Activated gamma-delta T cell treated with anti-CD3 and anti-CD28 coated beads, Interleukin-2, amount 50 U/mL, for 16 hours (primary cell): ENCODE results near the gene RBP3.

ENCODE experiments used
- DNase-seq: peaks from one replicate; pipeline ENCODE4 v3.0.0-alpha.2; 2020; ENCODE audit warnings: low read depth

Gene RBP3

DNA sequence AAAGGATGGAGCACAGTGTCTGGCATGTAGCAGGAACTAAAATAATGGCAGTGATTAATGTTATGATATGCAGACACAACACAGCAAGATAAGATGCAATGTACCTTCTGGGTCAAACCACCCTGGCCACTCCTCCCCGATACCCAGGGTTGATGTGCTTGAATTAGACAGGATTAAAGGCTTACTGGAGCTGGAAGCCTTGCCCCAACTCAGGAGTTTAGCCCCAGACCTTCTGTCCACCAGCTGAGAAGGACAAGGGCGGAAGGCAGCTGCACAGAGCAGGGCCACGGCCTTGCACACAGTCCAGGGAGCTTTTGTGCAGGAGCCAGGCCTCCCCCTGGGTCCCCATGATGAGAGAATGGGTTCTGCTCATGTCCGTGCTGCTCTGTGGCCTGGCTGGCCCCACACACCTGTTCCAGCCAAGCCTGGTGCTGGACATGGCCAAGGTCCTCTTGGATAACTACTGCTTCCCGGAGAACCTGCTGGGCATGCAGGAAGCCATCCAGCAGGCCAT lies at the start of gene RBP3:
Gene RBP3 (plus strand): TSS at position 226 of the 514 bp plus-strand sequence. CDS start 122 bp downstream, at position 348.
- no peak for DNase-seq

DNA sequence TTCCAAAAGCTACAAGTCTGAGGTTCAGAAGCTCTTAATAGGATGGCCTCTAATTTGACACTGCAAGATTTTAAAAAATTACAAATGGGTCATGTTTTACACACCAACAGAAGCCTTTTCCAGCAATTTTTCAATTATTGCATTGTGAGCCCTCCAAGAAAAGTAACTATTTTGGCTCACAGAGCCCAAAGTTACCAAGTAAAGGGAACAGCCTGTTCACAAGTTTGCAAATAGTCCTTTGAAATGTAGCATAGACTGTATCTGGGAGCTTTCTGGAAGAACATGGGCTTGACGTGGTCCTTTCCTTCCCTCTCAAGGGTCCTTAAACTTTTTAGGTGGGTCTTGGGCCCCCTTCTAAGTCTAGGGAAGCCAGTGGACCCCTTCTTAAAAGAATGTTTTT lies 49.4 kb upstream of the RBP3 start:
- no peak for DNase-seq

DNA sequence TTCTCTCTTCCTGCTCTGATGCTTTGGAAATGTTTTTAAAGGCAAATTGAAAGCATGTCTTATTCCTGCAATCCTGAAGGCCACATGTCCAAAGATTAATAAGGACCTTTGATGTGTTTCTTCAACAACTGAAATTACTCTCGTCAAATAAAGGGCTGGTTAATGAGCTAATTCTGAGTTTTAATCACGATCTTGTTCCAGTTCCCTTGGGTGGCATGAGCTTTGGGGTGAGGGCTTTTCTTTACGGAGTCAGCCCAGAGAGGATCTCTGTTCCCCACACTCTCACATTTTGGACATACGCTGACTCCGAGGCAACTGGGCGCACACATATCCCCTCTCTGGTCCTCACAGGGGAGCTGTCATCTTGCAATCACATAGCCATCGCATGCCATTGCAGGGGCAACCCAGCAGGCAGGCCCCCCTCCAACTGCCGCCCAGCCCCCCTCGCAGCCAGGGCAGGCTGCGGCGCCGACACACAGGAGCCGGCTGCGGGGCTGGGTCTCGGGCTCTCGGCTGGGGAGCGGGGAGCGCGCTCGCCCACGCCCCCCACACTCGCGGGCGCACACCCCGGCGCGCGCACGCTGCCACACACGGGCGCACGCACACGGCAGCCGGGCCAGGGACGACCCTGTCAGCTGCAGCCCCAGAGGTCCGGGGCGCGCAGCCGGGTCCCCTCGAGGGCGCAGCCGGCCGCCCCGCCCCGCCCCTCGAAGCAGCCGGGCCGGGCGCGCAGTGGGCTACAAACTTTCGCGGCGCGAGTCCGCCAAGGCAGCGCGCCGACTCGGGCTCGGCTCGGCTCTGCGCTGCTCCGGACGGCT lies 48.3 kb upstream of the RBP3 start, which contains the start of gene GDF10:
Gene GDF10 (plus strand): TSS at position 587 of the 818 bp plus-strand sequence. CDS start 455 bp downstream, outside the sequence.
- no peak for DNase-seq

DNA sequence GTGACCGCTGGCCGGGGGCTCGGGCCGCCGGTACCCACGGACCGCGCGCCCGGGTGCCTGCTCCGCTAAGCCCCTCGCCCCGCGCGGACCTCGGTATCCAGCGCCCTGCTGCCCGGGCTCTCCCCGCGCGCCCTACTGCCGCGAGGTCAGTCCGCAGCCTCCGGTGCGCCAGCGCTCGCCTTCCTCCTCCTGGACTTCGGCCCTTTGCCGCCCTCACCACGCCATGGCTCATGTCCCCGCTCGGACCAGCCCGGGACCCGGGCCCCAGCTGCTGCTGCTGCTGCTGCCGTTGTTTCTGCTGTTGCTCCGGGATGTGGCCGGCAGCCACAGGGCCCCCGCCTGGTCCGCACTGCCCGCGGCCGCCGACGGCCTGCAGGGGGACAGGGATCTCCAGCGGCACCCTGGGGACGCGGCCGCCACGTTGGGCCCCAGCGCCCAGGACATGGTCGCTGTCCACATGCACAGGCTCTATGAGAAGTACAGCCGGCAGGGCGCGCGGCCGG lies 47.7 kb upstream of the RBP3 start:
- DNase-seq = no peak

DNA sequence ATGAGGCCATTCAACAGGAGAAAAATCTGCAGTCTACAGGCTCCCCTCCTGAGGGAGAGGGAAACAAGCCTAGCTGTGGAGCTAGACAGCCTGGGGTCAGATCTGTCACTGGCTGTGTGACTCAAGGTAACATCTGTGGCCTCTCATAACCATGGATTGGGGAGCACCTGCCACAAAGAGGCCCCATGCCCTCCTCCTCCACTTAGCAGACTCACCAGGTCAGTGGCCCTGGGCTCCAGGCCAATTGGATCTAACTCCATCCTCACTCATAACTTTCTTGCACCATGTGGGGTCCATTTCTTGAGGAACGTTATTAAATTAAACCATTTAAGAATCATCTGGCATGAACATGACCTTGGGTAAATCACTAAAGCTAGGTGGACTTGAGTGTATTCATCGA lies 46.3 kb upstream of the RBP3 start:
- no peak for DNase-seq

DNA sequence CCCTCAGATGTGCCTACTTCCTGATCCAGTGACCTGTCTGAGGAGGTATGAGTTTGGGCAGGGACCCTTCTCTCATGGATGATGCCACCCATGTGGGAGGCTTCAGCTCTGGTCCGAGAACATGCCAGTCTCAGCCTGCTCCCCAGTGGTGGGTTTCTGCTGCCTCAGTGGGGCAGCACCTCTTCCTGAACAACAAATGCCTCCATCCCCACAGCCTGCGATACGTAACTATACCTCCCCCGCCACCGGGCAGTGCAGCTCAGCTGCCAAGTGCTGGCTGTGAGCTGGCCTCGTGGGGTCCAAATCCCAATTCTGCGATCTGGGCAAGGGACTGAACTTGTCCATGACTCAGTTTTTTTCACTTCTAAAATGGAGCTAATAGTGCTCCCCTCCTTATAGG lies 45.1 kb upstream of the RBP3 start:
- DNase-seq = no peak

DNA sequence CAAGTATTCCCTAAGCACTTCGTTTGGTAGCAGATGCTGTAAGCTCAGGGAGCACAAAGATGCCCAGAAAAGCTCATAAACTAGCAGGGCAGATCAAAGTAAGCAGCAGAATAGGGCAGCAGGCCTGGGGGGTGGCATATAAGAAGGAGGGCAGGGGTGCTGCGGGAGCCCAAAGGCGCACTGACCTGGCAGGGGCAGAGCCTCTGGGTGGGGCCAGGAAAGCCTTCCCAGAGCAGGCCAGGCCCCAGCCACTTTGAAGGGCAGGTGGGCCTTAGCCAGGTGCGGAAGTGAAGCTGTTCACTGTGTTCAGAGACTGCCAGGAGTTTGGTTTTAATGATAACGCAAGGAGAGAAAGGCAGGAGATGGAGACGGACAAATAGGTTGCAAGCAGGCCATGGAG lies 44.3 kb upstream of the RBP3 start:
- DNase-seq = no peak

DNA sequence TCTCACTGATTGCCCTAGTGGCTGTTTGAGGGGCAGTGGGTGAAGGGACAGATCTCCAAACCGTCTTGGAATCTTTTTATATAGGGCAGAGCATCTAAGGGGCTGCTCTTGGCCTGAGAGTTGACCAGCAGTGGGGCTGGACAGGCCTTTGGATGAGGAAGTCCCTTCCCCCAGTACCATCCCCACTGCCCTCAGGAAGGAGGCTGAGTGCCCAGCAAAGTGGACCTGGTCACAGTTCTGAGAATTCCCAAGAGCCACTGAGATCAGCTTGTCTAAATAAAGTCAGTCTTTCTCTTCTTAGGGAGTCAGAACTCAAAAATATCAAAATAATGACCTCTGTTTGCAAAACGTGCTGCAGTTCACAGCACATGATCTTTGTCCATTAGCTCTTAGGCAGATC lies 42.6 kb upstream of the RBP3 start:
- no peak for DNase-seq

DNA sequence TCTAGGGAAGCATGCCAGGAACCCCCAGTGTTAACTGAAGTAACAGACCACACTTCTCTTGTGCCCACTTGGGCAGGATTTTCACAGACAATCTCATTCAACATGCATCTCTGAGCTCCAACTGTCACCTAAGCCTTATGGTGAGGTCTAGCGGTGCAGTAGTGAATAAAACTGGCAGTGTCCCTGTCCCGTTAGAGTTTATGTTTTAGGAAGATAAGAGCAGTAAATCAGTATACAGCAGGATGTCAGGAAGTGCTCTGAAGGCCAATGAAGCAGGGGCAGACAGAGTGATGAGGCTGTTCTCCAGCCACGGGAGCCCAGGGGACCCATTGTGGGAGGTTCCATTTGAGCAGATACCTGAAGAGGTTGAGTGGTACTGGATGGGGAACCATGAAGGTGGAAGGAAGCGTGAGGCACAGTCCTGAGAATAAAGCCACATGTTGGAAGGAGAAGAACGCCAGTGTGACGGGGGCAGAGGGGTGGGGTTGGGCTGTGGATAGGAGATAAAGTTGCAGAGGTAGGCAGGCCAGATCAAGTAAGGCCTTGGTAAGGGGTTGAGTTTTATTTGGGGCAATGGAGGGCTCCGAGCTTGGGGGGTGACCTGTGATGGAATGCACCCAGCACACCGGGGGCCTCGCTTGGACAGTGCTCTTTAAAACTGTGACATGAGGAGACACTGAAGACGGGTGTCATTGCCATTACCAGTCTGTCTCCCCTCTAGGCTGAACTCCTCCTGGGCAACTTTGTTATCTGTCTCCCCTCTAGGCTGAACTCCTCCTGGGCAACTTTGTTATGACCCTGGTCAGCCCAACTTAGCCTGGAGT lies 41.6 kb upstream of the RBP3 start:
- DNase-seq = no peak

DNA sequence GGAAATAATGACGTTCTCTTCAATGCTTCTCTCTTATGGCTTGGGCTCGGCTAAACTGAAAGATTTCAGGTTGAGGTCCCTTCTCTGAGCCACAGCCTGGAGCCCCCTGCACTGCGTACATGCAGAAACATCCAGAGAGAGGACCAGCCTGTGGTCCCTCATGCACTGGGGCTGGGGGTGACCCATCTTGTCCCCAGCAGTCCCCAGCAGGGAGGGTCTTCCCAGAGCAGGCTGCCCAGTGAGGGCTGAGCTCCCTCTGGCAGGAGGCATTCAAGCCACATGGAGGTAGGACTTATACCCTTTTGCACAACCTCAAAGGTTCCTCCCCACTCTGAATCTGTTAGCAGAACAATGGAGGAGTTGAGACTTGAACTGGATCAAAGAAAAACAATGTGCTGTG lies 40.8 kb upstream of the RBP3 start:
- no peak for DNase-seq

DNA sequence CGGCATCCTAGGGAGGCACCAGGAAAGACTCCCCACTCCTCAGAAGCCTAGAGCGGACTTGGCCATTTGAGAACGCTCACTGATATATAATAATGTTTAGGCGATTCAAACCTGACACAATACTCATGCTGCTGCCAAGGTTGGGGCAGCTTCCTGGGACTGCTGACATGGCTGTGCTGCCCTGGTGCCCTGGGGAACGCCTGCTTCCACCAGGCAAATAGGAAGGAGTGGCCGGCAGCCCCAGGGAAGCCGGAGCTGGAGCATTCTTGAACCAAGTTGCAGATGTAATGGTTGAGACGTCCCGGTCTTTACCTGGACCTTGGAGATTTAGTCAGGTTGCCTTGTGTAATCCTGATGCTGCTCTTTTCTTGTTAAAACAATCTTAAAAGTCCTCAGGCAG lies 39.4 kb upstream of the RBP3 start:
- no peak for DNase-seq

DNA sequence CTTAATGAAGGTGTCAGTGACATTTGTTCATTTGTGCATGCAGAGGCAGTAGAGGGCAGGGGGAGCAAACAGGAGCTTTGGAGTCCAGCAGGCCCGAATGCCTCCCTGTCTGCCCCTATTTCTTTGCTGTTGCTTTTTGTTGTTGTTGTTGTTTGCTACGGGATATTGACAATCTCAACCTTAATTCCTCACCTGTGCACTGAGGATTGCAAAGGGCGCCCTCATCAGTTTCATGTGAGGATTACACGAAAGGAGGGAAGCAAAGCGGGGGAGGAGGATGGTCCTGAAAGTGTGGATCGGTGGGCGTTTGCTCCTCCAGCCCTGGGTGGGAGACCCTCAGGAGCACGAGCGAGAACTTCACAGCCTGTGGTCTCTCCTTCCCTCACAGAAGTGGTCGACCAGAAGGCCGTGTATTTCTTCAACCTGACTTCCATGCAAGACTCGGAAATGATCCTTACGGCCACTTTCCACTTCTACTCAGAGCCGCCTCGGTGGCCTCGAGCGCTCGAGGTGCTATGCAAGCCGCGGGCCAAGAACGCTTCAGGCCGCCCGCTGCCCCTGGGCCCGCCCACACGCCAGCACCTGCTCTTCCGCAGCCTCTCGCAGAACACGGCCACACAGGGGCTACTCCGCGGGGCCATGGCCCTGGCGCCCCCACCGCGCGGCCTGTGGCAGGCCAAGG lies 38.6 kb upstream of the RBP3 start:
- DNase-seq = no peak

DNA sequence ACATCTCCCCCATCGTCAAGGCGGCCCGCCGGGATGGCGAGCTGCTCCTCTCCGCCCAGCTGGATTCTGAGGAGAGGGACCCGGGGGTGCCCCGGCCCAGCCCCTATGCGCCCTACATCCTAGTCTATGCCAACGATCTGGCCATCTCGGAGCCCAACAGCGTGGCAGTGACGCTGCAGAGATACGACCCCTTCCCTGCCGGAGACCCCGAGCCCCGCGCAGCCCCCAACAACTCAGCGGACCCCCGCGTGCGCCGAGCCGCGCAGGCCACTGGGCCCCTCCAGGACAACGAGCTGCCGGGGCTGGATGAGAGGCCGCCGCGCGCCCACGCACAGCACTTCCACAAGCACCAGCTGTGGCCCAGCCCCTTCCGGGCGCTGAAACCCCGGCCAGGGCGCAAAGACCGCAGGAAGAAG lies 38.1 kb upstream of the RBP3 start:
- no peak for DNase-seq

DNA sequence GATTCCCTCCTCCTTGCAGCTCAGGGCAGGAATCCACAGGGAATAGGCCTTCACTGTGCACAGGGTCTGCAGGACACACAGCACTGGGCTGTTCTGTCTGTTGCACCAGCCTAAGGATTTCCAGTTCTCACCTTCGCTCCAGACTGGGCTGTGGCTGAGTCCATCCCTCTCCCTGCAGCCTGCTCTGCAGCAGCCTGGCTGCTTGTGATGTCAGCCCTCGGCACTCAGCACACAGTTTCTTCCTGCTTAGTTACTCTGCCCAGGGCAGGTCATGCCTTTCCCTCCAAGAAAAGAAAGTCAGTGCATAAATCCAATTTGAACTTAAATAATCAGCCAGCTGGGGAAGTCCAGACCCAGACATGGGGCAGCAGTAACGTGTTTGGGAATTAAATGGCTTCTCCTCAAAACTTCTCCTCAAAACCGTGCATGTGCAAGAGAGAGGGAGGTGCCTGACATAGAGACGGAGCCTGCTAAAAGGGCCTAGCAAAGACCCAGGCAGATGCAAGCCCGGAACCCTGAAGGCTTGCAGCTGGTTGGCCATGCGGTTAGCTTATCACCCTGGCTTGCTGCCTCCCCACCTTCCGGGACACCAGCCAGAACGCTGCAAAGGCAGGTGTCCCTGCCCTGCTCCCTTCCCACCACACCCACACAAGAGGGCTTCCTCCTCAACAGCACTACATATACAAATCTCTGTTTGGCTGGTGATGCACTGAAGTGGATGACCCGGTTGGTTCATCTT lies 36.8 kb upstream of the RBP3 start:
- no peak for DNase-seq

DNA sequence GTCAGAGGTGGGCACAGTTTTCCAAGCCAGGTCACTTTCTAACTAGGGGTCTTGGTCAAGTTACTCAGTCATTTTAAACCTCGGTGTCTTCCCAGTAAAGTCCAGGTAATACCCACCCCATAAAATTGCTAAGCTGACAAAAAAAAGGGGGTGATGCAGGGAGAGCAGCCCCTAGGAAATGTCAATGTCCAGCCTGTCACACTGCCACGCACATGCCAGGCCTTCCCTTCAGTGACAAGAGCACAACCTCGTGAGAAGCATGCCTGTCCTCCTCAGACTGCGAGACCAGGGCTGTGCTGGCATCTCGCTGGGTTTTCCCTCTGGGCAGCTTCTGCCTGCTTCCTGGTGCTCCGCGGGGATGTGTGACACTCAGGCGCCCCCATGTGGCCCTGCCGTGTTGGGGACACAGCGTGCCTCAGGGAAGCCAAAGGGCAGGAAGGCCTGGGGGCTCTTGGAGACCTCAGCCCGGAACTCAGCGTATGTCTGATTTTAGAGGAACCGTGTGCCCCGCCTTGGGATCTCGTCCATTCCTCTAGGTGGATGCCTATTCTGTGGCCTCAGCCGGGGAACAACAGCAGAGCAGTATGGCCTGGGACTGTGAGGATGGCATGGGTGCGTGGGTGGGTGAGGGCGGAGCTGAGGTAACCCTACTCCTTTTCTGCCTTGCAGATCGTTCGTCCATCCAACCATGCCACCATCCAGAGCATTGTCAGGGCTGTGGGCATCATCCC lies 36.1 kb upstream of the RBP3 start:
- DNase-seq = peak; percentile 67

DNA sequence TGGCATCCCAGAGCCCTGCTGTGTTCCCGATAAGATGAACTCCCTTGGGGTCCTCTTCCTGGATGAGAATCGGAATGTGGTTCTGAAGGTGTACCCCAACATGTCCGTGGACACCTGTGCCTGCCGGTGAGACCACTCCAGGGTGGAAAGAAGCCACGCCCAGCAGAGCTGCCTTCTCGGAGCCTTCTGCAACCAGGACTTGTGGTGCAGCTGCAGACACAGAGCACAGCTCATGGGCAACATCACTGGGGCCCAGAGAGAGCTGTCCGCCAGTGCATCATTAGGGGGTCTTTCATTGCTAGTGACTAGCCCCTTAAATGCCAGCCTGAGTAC lies 35.5 kb upstream of the RBP3 start:
- DNase-seq = no peak

DNA sequence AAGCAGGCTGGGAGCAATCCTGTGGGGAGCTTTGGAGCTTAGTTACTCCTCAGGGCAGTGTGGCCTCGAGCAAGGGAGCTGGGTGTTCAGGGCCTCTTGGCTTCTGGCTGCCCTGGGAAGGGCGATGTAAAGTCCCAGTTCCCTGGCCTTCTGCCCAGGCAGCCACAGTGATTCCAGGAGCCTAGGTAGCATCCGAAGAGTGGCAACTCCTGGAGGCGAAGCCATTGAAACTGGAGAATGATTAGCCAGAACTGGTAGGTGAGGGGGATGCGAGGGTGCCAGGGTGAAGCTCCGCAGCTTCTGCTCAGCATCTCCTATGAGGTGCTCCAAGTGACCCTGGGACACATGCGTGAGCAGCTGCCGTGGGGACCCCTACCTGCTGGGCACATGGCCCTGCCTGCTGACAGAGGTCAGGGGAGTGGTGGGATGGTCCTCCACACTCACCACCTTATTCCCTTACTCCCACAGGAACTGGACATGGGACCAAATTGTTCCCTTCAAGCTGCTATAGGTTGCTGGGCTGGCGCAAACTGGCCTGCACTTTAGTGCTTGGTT lies 33.7 kb upstream of the RBP3 start:
- no peak for DNase-seq

DNA sequence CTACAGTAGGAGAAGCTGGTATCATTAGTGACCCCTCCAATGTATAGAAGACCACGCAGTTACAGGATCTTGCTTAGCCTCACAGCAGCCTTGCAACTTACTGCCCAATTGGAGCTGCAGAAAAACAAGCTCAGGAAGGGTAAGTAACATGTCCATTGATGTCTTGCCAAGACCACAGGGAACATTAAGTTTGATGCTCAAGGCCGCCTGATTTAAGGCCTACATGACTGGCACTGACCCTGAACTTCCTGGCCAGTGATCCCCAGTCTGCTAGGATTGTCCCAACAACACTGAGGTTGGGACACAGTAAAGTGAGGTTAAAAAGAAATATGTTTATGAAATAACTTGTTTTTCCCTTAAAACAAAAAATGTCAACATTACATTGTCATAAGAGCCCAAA lies 32.7 kb upstream of the RBP3 start:
- DNase-seq = no peak

DNA sequence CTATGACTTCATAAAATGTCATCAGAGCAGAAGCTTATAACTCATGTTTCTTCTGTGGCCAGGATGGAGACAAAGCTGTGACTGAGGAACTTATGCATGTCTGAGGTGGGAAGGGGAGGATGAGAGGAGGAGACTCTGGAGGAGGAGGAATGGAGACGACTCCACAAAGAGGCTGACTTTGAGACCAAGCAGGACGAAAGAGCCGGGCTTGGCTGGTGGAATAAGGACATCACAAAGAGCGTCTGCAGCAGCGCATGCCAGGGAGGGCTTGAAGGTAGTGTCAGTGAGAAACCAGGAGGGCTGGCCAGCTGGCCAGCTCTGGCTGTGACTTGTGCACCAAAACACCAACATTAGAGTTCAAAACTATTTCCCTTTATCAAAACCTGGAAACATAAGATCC lies 32.0 kb upstream of the RBP3 start:
- DNase-seq = no peak

DNA sequence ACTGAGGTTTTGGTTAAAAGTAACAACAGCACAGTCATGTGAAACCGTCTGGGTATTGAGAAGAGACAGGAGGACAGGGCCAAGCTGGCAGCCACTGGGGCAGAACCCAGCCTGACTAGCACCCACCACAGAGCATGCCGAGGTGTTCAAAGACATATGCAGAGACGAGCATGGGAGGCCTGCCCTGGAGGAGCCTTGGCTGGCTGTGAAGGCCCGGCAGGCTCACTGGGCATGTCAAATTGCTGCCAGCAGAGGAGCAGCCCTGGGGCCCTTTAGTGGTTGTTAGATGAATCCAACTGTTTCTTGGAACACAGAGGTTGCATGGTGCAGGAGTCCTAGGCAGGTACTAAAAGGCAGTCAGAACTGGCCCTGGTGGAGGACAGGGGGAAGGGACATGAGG lies 30.9 kb upstream of the RBP3 start:
- DNase-seq = no peak

DNA sequence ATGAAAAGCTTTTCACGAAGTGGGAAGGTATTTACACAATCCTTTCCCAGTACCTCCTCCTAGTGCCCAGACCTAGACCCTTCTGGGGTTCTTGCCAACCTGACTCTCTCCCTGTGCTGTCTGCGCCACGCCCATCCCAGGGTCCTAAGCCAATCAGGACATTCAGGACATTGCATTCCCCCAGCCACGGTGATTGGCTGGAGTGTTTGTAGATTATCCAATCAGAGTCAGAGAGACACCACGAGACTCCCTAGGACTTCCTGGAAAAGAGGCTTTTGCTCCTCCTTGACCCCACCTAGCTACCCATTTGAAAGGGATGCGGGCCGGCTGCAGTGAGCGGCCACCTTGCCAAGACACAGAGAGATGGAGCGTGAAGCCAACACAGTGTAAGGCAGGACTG lies 29.5 kb upstream of the RBP3 start:
- no peak for DNase-seq
